ENCODE results near the gene RTP4. TPM values are rescaled to one million over a fixed set of nuclear protein-coding genes. Genes with fewer than 3 reads are reported as not detected.
"Not testable (repeated sequence)": the region's sequence is repeated elsewhere in the genome, so short reads cannot be mapped to it uniquely, and the experiment has no call there.

RTP4 gene
- total and polyA plus RNA-seq, 2 experiments from 2014 or later, result not detected

GRCh38 chr3:187406927-187407326 is 38.7 kb downstream of the RTP4 start:
- DNase-seq (ENCODE audit: low read depth in 1 of 2, low spot score in 1 of 2), result peak in 1 of 2 donors; percentile 23
- Histone ChIP-seq H3K27ac (no peak overlapping the region), H3K36me3 (no peaks in the 10 kb centered on the region), H3K9me3 (ENCODE audit: low read depth) (no peaks in the 10 kb centered on the region), H3K4me3 (no peak overlapping the region), H3K27me3 (no peaks in the 10 kb centered on the region), H3K4me1 (ENCODE audit: low read depth) (no peaks in the 10 kb centered on the region)
- no peak for TF ChIP-seq CTCF (IDR thresholded peaks at IDR 0.05; ENCODE audit: low read depth, low read length)

DNA sequence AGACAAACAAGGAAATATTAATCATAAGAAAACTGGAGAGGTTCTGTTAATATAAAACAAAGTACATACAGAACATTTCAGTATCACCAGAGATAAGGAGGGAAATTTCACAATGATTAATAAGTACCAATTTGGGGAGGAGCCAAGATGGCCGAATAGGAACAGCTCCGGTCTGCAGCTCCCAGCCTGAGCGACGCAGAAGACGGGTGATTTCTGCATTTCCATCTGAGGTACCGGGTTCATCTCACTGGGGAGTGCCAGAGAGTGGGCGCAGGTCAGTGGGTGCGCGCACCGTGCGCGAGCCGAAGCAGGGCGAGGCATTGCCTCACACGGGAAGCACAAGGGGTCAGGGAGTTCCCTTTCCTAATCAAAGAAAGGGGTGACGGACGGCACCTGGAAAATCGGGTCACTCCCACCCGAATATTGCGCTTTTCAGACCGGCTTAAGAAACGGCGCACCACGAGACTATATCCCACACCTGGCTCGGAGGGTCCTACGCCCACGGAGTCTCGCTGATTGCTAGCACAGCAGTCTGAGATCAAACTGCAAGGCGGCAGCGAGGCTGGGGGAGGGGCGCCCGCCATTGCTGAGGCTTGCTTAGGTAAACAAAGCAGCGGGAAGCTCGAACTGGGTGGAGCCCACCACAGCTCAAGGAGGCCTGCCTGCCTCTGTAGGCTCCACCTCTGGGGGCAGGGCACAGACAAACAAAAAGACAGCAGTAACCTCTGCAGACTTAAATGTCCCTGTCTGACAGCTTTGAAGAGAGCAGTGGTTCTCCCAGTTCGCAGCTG is 44.0 kb downstream of the RTP4 start:
- H3K27ac ChIP-seq; H3K9me3 ChIP-seq (ENCODE audit: low read depth); H3K4me1 ChIP-seq (ENCODE audit: low read depth); H3K27me3 ChIP-seq; H3K36me3 ChIP-seq: not testable (repeated sequence)
- peak in 1 of 2 donors; percentile 8 for DNase-seq (ENCODE audit: low read depth in 1 of 2, low spot score in 1 of 2)
- H3K4me3 ChIP-seq, result peak overlapping the region; percentile 2

Other genes starting within 250 kb of the RTP4 start
- 29.7 and 56.2 TPM in 2 replicates for gene RPL39L, start 228.9 kb upstream of the RTP4 start, total RNA-seq
- 24.8 and 59.8 TPM in 2 replicates for gene RPL39L, start 228.9 kb upstream of the RTP4 start, polyA plus RNA-seq
- gene RTP1, start 170.9 kb upstream of the RTP4 start, total RNA-seq, result not detected in 2 replicates
- not detected in 2 replicates for gene RTP1, start 170.9 kb upstream of the RTP4 start, polyA plus RNA-seq
- 397 and 507 TPM in 2 replicates for gene MASP1, start 76.6 kb upstream of the RTP4 start, total RNA-seq
- gene MASP1, start 76.6 kb upstream of the RTP4 start, polyA plus RNA-seq, result 428 and 517 TPM in 2 replicates